22Rv1 (cell line): ENCODE data around the gene HGFAC.

Source experiments
- ZFX ChIP-seq: fragments of 450-650 bp; IDR thresholded peaks from 2 replicates; pipeline ENCODE4 v1.6.1; 2017; ENCODE audit warnings: antibody characterized with exemption, borderline replicate concordance
- TF ChIP-seq, protein P1 (sequence below): fragments of 450-650 bp; IDR thresholded peaks from 2 replicates; pipeline ENCODE4 v1.5.1; 2017; ENCODE audit warnings: mild to moderate bottlenecking

DNA sequence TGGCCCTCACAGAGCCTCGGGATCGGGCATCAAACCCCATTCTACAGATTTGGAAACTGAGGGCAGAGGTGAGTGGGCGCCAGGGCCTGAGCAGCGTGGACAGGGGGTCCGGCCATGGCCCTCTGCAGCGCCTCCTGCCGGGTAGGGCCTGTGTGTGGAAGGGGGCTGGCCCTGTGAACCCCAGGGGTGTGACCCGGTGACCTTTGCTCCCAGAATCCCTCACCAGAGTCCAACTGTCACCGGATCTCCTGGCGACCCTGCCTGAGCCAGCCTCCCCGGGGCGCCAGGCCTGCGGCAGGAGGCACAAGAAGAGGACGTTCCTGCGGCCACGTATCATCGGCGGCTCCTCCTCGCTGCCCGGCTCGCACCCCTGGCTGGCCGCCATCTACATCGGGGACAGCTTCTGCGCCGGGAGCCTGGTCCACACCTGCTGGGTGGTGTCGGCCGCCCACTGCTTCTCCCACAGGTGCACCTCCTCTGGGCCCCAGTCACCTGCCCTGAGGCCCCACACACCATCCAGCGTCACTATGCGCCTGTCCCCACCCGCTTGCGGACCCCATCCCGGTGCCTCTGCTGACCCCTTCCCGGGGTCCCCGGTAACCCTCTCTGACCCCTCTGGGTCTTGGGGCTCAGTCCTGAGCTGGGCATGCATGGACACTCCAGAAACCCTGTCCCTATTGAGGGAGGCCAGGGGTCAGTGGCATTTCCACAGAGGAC is 4.2 kb downstream of the HGFAC start:
- TF ChIP-seq, protein P1, sequence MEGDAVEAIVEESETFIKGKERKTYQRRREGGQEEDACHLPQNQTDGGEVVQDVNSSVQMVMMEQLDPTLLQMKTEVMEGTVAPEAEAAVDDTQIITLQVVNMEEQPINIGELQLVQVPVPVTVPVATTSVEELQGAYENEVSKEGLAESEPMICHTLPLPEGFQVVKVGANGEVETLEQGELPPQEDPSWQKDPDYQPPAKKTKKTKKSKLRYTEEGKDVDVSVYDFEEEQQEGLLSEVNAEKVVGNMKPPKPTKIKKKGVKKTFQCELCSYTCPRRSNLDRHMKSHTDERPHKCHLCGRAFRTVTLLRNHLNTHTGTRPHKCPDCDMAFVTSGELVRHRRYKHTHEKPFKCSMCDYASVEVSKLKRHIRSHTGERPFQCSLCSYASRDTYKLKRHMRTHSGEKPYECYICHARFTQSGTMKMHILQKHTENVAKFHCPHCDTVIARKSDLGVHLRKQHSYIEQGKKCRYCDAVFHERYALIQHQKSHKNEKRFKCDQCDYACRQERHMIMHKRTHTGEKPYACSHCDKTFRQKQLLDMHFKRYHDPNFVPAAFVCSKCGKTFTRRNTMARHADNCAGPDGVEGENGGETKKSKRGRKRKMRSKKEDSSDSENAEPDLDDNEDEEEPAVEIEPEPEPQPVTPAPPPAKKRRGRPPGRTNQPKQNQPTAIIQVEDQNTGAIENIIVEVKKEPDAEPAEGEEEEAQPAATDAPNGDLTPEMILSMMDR = peak; percentile 35
- no peak for TF ChIP-seq ZFX
